Mesendoderm (in vitro differentiated cells): ENCODE measurements around the gene LAMA2.

ENCODE experiments used
- DNase-seq: peaks from one replicate; pipeline ENCODE4 v3.0.0; 2013
- H2AK5ac ChIP-seq: 2 replicates; pipeline ENCODE4 v1.6.1; 2013; ENCODE audit warnings: low read length, inconsistent platforms
- H2BK120ac ChIP-seq: 2 replicates; pipeline ENCODE4 v1.6.1; 2013; ENCODE audit warnings: low read depth, mild to moderate bottlenecking, low read length, moderate library complexity, mixed read lengths
- H2BK15ac ChIP-seq: replicated peaks from 2 replicates; pipeline ENCODE4 v1.6.1; 2013; ENCODE audit warnings: low read depth, mild to moderate bottlenecking, moderate library complexity
- H2BK5ac ChIP-seq: 2 replicates; pipeline ENCODE4 v1.6.1; 2013; ENCODE audit warnings: low read length, inconsistent platforms
- H3K18ac ChIP-seq: 2 replicates; pipeline ENCODE4 v1.6.1; 2013; ENCODE audit warnings: mild to moderate bottlenecking, low read length, mixed read lengths
- H3K23ac ChIP-seq: one replicate; pipeline ENCODE4 v1.6.1; 2013; ENCODE audit warnings: low read length
- H3K27ac ChIP-seq: 2 replicates; pipeline ENCODE4 v1.5.1; 2013; ENCODE audit warnings: low read depth, mild to moderate bottlenecking, inconsistent platforms, low read length, moderate library complexity
- H3K27me3 ChIP-seq: 2 replicates; pipeline ENCODE4 v1.6.1; 2013; ENCODE audit warnings: low read length, control low read depth, mild to moderate bottlenecking, inconsistent platforms; ENCODE audit not compliant: insufficient read depth, poor library complexity
- H3K36me3 ChIP-seq: 2 replicates; pipeline ENCODE4 v1.6.1; 2013; ENCODE audit warnings: low read length, inconsistent platforms; ENCODE audit not compliant: control insufficient read depth, insufficient read depth
- H3K4ac ChIP-seq: one replicate; pipeline ENCODE4 v1.6.1; 2013; ENCODE audit warnings: low read depth, mild to moderate bottlenecking, low read length, moderate library complexity
- H3K4me1 ChIP-seq: 2 replicates; pipeline ENCODE4 v1.6.1; 2013; ENCODE audit warnings: low read depth, low read length, inconsistent platforms; ENCODE audit not compliant: control insufficient read depth
- H3K4me2 ChIP-seq: 2 replicates; pipeline ENCODE4 v1.6.1; 2013; ENCODE audit warnings: low read length
- H3K4me3 ChIP-seq: 2 replicates; pipeline ENCODE4 v1.5.1; 2013; ENCODE audit warnings: mild to moderate bottlenecking, low read length
- H3K56ac ChIP-seq: one replicate; pipeline ENCODE4 v1.6.1; 2013; ENCODE audit warnings: low read length
- H3K79me1 ChIP-seq: 2 replicates; pipeline ENCODE4 v1.6.1; 2013; ENCODE audit warnings: low read length, inconsistent platforms
- H3K79me2 ChIP-seq: 2 replicates; pipeline ENCODE4 v1.6.1; 2013; ENCODE audit warnings: mild to moderate bottlenecking, low read length; ENCODE audit not compliant: control insufficient read depth, insufficient read depth
- H3K9ac ChIP-seq: 2 replicates; pipeline ENCODE4 v1.6.1; 2013; ENCODE audit warnings: low read length, inconsistent platforms
- H4K5ac ChIP-seq: one replicate; pipeline ENCODE4 v1.6.1; 2013; ENCODE audit warnings: low read length
- H4K8ac ChIP-seq: one replicate; pipeline ENCODE4 v1.6.1; 2013; ENCODE audit warnings: low read depth, mild to moderate bottlenecking, control low read depth, low read length, moderate library complexity
- WGBS: extraction: QIAGEN DNeasy Blood & Tissue Kit; methylation state at CpG from one replicate; pipeline ENCODE4 v1.1.7; 2013; ENCODE audit warnings: low lambda C conversion rate, missing lambda C conversion rate; ENCODE audit not compliant: insufficient coverage; ENCODE audit errors: extremely low coverage; 5-methylcytosine and 5-hydroxymethylcytosine counted together

Gene LAMA2

GRCh38 chr6:129197154-129197553, 314.2 kb downstream of the LAMA2 start:
- no peak overlapping the region for H3K23ac ChIP-seq
- no peak for DNase-seq
- no peak overlapping the region for H2BK5ac ChIP-seq
- no peaks in the 10 kb centered on the region for H3K79me1 ChIP-seq
- H3K9ac ChIP-seq, result no peak overlapping the region
- H4K5ac ChIP-seq, result no peak overlapping the region
- H3K4ac ChIP-seq, result no peak overlapping the region
- no peak overlapping the region for H2BK120ac ChIP-seq
- no peaks in the 10 kb centered on the region for H3K27me3 ChIP-seq
- WGBS, result no CpG with 5 or more reads among the region's 4 CpGs
- H3K4me2 ChIP-seq, result no peak overlapping the region
- H3K4me1 ChIP-seq, result no peaks in the 10 kb centered on the region
- H4K8ac ChIP-seq, result no peak overlapping the region
- no peak overlapping the region for H3K4me3 ChIP-seq
- H3K36me3 ChIP-seq, result no peaks in the 10 kb centered on the region
- H3K79me2 ChIP-seq, result no peaks in the 10 kb centered on the region
- H3K56ac ChIP-seq, result no peak overlapping the region
- H3K27ac ChIP-seq, result no peak overlapping the region
- H3K18ac ChIP-seq, result no peak overlapping the region
- no peak overlapping the region for H2AK5ac ChIP-seq
- H2BK15ac ChIP-seq, result no peak overlapping the region

- no peaks in the 10 kb centered on the region for H3K4me1 ChIP-seq
- H2BK15ac ChIP-seq, result no peak overlapping the region
- no peaks in the 10 kb centered on the region for H3K36me3 ChIP-seq
- no peaks in the 10 kb centered on the region for H3K79me2 ChIP-seq
- no peak overlapping the region for H4K5ac ChIP-seq
- no peak overlapping the region for H2BK120ac ChIP-seq
- H3K18ac ChIP-seq, result no peak overlapping the region
- H3K56ac ChIP-seq, result no peak overlapping the region
- no peaks in the 10 kb centered on the region for H3K79me1 ChIP-seq
- H3K23ac ChIP-seq, result no peak overlapping the region
- no peak overlapping the region for H2BK5ac ChIP-seq
- no peak for DNase-seq
- H3K4me3 ChIP-seq, result no peak overlapping the region
- no peak overlapping the region for H3K4me2 ChIP-seq
- no CpG with 5 or more reads among the region's 9 CpGs for WGBS
- H3K9ac ChIP-seq, result no peak overlapping the region
- no peak overlapping the region for H4K8ac ChIP-seq
- H2AK5ac ChIP-seq, result no peak overlapping the region
- H3K27me3 ChIP-seq, result no peaks in the 10 kb centered on the region
- no peak overlapping the region for H3K4ac ChIP-seq
- H3K27ac ChIP-seq, result no peak overlapping the region
These were observed 317.2 kb downstream of the LAMA2 start for GRCh38 chr6:129200151-129200550.

- Histone ChIP-seq H3K36me3 (no peaks in the 10 kb centered on the region), H2BK5ac (no peak overlapping the region), H3K9ac (no peak overlapping the region), H3K79me1 (no peaks in the 10 kb centered on the region), H3K4me3 (no peak overlapping the region), H2BK15ac (no peak overlapping the region), H2BK120ac (no peak overlapping the region), H4K8ac (no peak overlapping the region), H3K27me3 (no peaks in the 10 kb centered on the region), H3K4me2 (no peak overlapping the region), H4K5ac (no peak overlapping the region), H3K23ac (no peak overlapping the region), H3K4ac (no peak overlapping the region), H3K56ac (no peak overlapping the region), H3K79me2 (no peaks in the 10 kb centered on the region), H3K18ac (no peak overlapping the region), H2AK5ac (no peak overlapping the region), H3K4me1 (no peaks in the 10 kb centered on the region), H3K27ac (no peak overlapping the region)
- WGBS, result no CpG with 5 or more reads among the region's 5 CpGs
- DNase-seq, result no peak
These were observed 320.4 kb downstream of the LAMA2 start for GRCh38 chr6:129203190-129203900.

- Histone ChIP-seq H3K4me3 (no peak overlapping the region), H3K4me1 (no peaks in the 10 kb centered on the region), H2BK5ac (no peak overlapping the region), H3K79me2 (no peaks in the 10 kb centered on the region), H3K36me3 (no peaks in the 10 kb centered on the region), H4K5ac (no peak overlapping the region), H3K23ac (no peak overlapping the region), H3K9ac (no peak overlapping the region), H3K4me2 (no peak overlapping the region), H3K4ac (no peak overlapping the region), H2AK5ac (no peak overlapping the region), H2BK120ac (no peak overlapping the region), H3K79me1 (no peaks in the 10 kb centered on the region), H3K18ac (no peak overlapping the region), H3K56ac (no peak overlapping the region), H4K8ac (no peak overlapping the region), H3K27ac (no peak overlapping the region), H2BK15ac (no peak overlapping the region), H3K27me3 (no peaks in the 10 kb centered on the region)
- no peak for DNase-seq
- WGBS, result no CpG with 5 or more reads among the region's 5 CpGs
These were observed 323.9 kb downstream of the LAMA2 start for GRCh38 chr6:129206821-129207220.

GRCh38 chr6:129207832-129208231, 324.9 kb downstream of the LAMA2 start:
- H3K79me2 ChIP-seq, result no peaks in the 10 kb centered on the region
- no peaks in the 10 kb centered on the region for H3K36me3 ChIP-seq
- H3K23ac ChIP-seq, result no peak overlapping the region
- no peak overlapping the region for H4K5ac ChIP-seq
- H3K9ac ChIP-seq, result no peak overlapping the region
- H3K4me3 ChIP-seq, result no peak overlapping the region
- no peak overlapping the region for H2AK5ac ChIP-seq
- no peaks in the 10 kb centered on the region for H3K27me3 ChIP-seq
- no peak overlapping the region for H3K4ac ChIP-seq
- no peak overlapping the region for H3K18ac ChIP-seq
- H2BK15ac ChIP-seq, result no peak overlapping the region
- no peak overlapping the region for H3K4me2 ChIP-seq
- no peak overlapping the region for H2BK5ac ChIP-seq
- H3K79me1 ChIP-seq, result no peaks in the 10 kb centered on the region
- H3K27ac ChIP-seq, result no peak overlapping the region
- no peak overlapping the region for H3K56ac ChIP-seq
- no peak for DNase-seq
- H2BK120ac ChIP-seq, result no peak overlapping the region
- no peak overlapping the region for H4K8ac ChIP-seq
- H3K4me1 ChIP-seq, result no peaks in the 10 kb centered on the region
- no CpG with 5 or more reads among the region's 1 CpG for WGBS

- Histone ChIP-seq H3K36me3 (no peaks in the 10 kb centered on the region), H4K8ac (no peak overlapping the region), H3K4ac (no peak overlapping the region), H3K4me1 (no peaks in the 10 kb centered on the region), H3K79me1 (no peaks in the 10 kb centered on the region), H3K56ac (no peak overlapping the region), H3K23ac (no peak overlapping the region), H3K18ac (no peak overlapping the region), H3K79me2 (no peaks in the 10 kb centered on the region), H2BK15ac (no peak overlapping the region), H3K4me3 (no peak overlapping the region), H3K9ac (no peak overlapping the region), H2BK120ac (no peak overlapping the region), H3K4me2 (no peak overlapping the region), H4K5ac (no peak overlapping the region), H3K27me3 (no peaks in the 10 kb centered on the region), H3K27ac (no peak overlapping the region), H2BK5ac (no peak overlapping the region), H2AK5ac (no peak overlapping the region)
- no peak for DNase-seq
These were observed 325.6 kb downstream of the LAMA2 start for GRCh38 chr6:129208415-129209034.
